HG03460 (cell line): ENCODE measurements around the gene MAD2L1BP.

Source experiments
- ATAC-seq: cut with Tn5 transposase; IDR thresholded peaks from one replicate; pipeline ENCODE4 v1.9.1; 2021; ENCODE audit not compliant: unreplicated experiment

The MAD2L1BP gene

DNA sequence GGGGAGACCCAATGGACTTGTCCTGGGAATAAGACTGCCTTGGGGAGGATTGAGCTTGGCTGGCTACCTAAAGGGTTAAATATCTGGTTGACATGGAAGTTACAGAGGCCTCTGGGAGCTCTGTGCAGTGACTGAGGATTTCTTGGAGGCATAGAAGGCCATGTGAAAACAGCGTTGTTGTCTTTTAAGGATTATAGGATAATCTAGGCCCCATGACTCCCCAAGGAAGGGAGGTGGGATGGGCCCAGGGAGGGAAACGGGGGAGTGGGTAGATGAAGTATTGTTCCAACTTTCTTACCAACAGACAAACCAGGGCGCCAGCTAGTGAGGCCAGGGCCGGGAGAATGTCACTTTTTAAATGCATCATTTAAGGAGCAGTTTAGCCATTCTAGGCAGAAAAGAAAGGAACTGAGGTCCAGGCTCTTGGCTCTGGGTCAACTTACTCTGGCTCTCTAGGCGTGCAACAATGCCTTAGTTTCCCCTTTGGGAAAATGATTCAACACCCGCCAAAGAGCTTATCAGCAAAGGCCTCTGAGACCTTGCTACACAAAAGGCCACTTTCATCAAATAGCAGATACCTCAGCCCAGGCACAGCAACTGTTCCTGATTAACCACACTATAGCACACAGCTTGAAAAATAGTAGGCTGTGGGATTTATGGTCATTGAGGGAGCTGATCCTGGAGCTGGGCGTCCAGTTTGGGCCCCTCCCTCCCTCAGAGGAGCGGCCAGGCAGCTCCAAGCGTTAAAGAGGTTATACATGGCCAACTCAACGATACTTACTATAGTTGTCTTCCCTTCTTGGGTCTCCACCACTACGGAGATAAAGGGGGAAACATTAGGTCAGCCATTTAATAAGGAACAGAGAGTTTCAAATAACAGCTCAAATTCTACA is 44.9 kb downstream of the MAD2L1BP start:
- no peak for ATAC-seq

DNA sequence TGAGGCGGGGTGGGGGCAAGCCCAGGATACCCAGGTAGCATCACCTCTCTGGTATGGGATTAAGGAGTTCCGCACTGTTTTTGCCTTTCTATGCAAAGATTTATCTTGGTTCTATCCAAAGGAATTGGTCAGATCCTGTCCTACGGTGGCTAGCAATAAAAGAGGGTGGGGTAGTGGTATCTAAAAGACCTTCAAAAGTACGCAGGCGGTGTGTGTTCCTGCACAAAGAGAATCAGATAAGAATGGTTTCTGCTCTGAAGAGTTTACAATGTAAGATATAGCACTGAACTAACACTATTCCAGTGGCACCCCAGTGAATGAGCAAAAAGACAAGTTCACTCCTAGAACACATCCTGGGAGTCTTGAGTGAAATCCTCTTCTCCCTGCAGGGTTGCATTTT is 45.7 kb downstream of the MAD2L1BP start:
- ATAC-seq, result no peak

DNA sequence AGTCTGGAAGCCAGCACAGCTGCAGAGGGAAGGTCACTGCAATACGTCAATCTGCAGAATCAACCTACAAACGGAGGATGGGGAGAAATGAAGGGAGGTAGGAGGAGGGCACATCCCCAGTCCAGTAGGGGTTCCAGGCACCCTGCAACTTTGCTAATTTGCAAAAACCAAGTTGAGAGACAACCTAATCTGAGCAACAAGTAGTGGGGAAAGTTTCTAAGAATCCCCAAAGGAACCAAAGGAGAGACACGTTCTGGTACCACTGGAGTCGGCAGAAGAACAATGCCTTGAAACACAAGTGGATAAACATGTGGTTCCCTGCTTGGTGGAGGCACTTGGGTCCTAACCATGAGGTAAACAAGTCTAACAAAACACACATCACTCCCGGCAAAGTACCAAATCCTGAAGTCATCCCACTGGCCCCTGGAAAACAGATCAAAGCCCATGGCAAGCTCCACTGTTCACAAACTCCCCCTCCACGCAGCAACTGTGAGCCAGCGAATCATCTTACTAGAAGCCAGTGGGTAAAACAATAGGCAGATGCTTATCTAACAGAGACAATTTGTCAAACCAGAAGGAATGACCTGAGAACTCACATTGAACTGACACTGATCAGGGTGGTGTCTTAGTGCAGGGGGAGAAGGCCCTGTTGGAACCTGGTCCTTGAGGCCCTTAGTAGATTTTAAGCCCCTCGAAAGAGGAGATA is 47.2 kb downstream of the MAD2L1BP start:
- ATAC-seq, result no peak

DNA sequence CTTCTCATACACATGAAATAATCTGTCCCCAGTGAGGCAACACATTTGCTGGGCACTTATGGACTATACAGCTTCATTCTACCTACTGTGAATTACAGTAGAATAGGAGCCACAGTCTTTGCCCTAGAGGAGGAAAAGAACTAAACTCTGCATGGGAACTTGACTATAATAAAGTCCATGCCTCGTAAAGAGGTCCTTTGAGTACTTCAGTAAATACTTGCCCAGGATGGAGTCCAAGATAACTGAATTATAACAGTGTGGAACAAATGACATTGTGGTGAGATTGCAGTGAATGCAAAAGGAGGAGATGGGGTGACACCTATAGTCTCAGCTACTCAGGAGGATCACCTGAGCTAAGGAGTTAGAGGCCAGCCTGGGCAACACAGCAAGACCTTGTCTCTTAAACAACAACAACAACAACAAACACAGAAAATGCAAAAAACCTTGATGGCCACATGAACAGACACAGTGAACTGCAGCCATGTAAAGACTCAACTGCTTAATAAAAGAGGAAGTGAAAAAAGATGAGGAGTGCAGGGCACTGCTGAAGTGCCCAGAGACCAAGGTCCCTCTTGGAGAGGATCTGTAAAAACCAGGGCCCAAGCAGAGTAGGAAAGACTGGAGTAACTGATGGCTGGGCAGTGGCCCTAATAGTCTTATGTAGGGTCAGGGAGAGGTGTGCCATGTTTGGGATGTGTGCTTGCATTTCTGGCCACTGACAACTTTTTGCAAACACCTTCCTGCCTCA is 48.2 kb downstream of the MAD2L1BP start:
- peak; percentile 48 for ATAC-seq

DNA sequence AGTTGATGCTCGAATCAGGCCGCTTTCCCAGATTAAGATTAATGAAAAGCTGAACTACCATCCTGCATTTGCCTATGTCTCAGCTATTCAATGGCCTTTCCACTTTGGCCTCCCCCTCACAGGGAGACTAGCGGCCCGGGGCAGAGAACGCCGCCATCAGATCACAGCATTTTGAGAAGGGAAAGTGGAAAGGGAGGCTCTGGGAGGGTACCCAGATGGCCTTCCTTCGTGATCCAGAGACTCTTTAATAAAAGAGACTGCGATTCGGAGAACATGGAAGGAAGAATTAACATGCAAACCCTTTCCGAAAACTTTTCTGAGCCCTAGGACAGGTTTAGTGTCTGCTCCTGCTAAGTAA is 51.4 kb downstream of the MAD2L1BP start:
- no peak for ATAC-seq

DNA sequence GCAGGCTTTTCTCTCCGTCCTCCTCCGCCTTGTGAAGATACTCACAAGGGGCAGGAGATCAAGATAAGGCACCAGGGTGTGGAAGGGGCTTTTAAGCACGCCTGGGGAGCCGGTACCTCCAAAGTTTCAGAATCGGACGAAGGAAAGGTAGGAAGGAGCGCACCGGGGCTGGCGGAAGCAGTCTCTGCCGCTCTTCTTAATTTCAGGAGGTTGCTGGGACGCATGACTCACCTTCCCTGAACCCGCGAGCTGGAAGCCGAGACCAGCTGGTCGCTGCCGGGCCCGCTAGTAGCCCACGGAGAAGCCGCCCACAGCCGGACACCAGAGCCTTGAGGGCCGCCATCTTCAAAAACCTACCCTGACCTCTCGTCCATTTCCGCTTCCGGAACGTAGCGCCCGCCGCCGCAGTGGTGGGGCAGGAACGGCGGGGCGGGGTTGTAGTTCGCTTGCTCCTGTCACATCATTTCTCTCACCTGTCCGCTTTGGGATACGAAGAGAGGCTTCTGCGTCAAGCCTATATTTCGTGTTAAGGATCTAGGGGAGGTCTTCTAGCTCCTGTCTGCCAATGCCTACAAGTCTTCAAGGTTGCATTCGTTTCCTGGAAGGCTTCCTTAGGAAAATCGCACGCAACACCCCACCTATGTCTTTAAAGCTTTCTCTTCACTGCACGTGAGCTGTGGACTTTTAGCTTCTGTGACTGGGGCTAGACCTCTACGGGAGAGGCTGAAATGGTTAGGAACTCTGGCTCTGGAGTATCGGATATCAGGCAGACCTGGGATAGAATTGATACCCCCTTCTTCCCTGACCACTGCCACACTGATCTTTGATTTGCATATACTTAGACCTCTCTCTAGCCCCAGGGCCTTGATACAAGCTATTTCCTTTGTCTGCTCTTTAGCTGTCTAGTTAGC is 52.1 kb downstream of the MAD2L1BP start, which contains the start of gene MRPS18A:
MRPS18A (minus strand) TSS at position 355 of the 911 bp plus-strand sequence; CDS start at position 343, 12 bp downstream.
- peak; percentile 89 for ATAC-seq

DNA sequence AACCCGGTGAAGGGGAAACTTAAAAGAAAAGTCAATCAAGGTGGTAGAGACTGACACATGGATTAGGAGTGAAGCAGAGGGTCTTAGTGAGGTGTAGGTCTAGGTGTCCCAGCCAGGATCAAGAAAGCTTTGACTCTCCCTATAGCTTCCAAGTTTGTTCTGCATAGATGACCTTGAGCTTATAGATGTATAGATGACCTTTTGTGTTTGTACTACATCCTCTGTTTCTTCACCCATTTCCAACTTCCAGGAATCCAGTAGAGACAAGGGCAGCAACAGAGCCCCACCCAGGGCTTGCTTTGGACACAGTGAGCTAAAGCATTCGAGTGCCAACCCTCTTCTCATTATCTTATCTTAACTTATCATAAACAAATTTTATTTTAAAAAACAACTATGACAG is 53.8 kb downstream of the MAD2L1BP start:
- no peak for ATAC-seq
